HG03439 (cell line): ENCODE results near the gene SCARF2.
"Not testable (repeated sequence)": the region's sequence is repeated elsewhere in the genome, so short reads cannot be mapped to it uniquely, and the experiment has no call there.

Source experiments
- ATAC-seq: cut with Tn5 transposase; IDR thresholded peaks from one replicate; pipeline ENCODE4 v1.9.1; 2021; ENCODE audit warnings: mild to moderate bottlenecking, moderate library complexity; ENCODE audit not compliant: unreplicated experiment

Gene SCARF2

DNA sequence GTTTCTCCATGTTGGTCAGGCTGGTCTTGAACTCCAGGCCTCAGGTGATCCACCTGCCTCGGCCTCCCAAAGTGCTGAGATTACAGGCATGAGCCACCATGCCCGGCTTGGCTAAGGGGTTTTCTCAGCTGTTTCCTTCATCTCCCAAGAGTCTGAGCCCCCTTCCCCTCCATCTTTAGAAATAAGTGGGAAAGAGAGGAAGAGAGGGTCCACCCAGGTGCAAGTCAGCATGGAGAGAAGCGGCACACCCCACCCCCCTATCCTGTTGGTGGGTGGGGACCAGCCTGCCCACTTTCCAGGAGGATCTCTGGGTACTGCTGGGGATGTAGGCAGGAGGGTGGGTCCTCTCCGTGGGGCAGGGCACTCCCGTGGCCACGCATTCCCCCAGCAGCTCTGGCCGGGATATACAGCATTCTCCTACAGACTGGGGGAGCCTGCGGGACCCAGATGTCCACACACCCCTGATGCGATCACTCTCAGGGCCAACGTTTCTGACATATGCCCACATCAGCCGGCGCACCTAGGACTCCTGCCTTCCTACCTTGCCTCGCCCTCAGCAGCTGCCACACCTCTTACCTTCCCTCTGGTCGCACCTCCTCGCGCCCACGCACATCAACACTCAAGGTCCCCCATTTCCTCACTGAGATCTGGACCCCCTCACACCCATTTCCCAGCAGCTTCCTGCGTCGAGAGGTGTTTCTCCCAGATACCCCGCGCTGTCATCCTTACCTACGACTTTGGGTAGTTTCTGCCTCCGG, 8.9 kb downstream of the SCARF2 start:
- no peak for ATAC-seq

DNA sequence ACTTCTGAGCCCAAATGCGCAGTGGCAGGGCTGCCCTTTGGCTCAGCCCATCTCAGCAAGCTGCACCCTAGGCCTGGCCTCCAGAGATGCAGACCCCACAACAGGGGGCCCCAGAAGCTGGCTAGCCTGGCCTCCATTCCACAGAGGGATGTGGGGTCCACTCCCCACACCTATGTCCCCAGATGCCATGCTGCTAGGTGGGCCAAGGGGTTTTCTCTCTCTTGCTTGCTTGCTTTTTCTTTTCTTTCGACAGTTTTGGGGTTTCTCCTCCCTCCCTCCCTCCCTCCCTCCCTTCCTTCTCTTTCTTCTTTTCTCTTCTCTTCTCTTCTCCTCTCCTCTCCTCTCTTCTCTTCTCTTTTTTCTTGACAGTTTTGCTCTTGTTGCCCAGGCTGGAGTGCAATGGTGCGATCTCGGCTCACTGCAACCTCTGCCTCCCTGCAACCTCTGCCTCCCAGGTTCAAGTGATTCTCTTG, 9.6 kb downstream of the SCARF2 start:
- ATAC-seq = no peak

DNA sequence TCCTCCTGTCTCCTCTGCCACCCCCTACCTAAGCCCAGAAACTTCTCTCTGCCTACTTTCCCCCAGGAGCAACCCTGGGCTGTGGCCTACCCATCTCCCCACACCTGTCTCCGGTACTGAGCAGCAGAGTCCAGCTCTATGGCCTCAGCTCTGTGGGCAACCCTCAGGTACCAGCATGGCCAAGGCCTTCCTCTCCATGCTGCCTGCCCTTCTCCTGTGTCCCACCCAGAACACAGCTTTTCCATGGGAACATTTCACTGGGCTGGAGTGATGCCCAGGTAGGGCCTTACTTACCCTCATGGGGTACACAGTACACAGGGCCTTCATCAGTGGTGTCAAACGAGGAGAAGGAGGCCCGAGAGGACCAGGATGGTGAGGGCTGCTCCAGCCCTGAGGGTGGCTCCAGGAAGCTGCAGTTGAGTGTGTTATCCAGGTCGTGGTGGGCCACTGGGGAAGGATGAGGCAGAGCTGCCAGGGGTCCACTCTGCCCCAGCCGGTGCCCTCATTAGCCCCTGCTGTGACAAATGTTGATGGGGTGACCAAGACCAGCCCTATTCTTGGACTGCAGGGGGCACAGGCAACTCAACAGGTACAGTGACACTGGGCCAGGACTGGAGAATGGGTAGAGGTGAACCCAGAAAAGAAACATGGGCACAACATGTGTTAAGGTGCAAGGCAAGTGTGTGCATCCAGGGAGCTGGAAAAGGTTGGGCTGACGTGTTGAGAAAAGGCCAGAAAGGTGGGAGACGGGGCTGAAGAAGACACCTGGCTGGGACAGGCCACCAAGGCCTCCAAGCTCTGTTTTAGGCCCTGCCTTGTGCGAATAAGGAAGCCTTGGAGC, 10.3 kb downstream of the SCARF2 start:
- no peak for ATAC-seq

- ATAC-seq = no peak
Observed at GRCh38 chr22:20426259-20426615, 11.4 kb downstream of the SCARF2 start.

DNA sequence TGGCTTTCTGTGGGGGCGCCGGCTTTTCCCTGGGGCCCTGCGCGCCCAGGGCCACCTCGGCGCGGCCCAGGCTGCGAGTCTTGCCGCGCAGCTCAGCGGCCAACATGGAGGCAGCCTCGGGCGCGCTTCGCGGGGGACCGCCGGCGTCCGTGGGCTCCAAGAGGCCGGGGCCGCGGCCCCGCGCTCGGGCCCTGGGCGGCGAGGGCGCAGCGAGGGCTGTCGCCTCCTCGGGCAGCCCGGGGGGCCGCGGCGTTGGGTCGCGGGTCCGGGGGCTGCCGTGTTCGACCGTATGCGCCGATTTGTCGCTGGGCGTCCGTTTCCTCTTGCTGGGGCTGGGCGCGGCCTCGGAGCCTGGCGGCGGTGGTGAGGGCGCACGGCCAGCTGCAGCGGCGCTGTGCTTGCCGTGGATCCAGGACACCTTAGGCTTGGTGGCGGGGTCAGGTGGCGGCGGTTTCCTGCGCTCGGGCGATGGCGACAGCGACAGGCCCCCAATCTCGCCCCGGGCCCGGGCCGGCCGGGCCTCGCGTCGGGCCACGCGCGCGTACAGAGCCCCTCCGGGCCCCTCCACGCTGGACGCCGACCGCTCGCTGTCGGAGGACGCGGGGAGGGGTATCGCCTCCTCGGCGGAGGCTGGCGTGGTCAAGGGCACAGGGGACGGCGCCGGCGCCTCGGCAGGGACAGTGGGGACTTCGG, 11.9 kb downstream of the SCARF2 start:
- ATAC-seq = no peak

DNA sequence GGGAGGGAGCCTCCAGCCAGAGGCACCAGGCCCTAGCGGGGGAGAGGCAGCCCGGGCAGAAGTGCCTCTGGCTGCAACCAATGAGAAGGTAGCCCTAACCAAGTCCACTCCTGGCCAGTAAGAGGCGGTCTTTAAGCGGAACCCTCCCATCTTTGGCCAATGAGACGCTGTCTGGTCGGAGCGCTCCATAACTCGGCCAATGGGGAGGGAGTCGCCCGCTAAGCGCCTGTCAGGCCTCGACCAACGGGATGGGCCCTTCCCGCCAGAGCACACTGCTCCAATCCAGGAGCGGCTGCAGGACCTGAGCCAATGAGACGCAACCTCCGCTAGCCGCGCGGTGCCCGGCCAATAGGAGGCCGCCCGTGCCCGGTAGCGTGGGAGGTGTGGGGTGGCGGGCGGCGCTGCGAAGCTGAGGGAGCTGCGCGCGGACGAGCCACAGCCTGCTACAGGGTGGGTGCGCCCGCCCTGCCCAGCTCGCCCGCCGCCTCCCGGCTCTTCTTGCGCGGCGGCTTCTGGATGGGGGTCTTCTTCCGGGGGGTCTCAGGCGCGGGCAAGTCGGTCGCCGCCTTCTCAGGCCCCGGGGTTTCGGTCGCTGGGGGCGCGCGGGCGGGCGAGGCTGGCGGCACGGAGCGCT, 12.6 kb downstream of the SCARF2 start:
- ATAC-seq = no peak

DNA sequence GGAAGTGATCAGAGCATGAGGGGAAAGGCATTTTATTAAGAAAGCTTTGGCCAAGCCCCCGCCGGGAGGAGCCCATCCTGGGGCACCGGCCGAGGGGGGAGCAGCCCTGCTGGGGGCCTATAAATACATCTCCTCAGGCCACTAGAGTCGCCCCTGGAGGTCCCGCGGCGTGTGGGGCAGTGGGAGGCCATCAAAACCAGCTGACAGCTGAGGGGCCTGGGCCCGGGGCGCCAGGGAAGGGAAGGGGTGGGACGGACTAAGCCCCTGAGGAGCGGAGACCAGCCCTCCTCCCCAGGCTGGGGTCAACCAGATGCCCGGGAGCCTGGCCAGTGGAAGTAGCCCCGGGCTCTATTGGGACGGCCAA, 13.1 kb downstream of the SCARF2 start:
- no peak for ATAC-seq

GRCh38 chr22:20423906-20424551, 13.6 kb downstream of the SCARF2 start:
- ATAC-seq = no peak

DNA sequence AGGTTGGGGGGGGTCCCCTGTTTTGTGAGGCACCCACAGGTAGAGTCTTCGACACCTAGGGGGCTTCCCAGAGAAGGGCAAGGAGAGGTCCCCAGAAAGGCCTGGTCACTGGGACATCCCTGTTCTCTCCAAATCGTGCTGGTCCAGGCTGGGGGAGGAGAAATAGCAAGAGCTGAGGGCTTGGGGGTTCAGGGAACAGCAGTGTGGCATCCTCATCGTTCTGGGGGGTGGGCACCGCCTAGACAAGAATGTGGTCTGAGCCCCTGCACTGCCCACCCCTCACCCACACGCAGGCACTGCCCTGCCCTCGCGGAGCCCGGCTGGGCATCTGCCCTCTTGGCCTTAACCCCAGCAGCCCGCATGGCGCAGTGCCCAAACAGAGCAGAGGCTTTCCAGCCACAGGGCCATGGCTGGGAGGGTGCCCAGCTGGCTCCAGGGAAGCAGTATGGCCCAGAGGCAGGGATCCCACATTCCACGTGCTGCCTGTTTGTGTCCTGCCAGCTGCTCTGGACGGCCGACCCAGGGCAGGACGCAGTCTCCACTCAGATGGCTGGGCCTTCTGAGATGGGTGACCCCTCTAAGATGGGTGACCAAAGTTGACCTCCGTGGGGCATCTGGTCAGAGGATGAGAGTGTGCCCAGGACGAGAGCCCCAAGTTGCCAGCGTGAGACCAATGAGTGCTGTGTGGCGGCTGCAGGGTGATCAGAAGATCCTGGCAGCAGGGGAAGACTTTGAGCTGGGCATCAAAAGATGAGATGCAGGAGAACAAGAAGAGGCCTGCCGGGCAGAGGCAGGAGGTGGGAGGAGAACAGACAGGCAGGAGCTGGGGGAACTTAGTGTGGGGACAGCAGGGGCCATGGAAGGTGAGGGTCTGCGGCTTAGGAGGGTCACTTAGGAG, 14.4 kb downstream of the SCARF2 start:
- no peak for ATAC-seq

DNA sequence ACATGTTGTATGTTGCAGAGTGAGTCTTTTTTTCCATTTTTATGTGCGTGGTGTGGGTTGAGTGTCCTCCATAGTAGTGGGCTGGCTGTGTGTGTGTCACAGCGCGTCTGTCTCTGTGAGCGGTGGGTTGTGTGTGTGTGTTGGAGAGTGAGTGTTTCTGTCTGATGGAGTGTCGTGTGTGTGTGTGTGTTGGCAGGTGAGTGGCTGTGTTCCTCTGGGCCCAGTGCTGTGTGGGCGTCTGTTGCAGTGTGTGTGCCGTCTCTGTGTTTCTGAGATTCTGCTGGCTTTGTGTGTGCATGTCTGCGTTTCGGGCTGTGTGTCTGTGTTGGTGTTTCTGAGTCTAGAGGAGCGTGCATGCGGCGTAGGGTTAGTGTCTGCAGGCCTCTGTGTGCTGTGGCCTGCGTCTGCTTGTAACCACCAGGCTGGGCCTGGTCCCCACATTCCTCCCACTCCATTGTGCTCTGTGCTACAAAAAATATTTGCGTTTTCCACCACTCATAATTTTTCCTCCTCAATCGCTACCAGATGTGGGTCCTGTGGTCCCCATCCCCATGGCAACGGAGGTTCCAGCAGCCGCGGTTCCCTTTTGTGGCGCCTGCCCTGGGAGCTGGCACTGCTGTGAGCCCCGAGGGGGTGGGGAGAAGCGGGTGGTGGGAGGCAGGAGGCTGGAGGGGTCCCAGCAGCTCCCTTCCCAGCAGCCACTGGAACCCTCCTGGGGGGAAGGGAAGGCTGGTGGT, 15.2 kb downstream of the SCARF2 start:
- no peak for ATAC-seq

DNA sequence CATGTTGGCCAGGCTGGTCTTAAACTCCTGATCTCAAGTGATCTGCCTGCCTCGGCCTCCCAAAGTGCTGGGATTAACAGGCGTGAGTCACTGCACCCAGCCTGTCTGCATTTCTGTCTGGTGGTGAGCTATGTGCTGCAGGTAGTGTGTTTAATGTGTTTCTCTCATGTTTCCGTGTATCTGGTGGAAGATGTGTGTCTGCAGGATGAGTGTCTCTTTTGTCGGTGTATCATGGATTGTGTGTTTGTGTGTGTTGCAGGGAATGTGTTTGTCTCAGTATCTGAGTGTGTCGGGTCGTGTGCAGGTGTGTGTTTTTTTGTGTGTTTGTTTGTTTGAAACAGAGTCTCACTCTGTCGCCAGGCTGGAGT, 16.1 kb downstream of the SCARF2 start:
- no peak for ATAC-seq

- ATAC-seq = no peak
Observed at GRCh38 chr22:20420157-20420842, 17.3 kb downstream of the SCARF2 start.

DNA sequence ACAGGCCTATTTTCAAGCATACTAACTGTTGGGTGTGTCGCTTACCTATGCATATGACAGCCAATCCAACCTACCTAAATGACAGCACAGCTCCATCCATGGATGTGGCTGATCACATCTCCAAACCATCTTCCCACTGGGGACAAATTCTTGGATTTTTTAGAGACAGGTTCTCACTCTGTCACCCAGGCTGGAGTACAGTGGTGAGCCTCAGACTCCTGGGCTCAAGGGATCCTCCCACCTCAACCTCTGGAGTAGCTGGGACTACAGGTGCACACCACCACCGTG, 18.0 kb downstream of the SCARF2 start:
- no peak for ATAC-seq

GRCh38 chr22:20418211-20418788, 19.3 kb downstream of the SCARF2 start:
- ATAC-seq = no peak

GRCh38 chr22:20415699-20416098, 21.9 kb downstream of the SCARF2 start:
- not testable (repeated sequence) for ATAC-seq

DNA sequence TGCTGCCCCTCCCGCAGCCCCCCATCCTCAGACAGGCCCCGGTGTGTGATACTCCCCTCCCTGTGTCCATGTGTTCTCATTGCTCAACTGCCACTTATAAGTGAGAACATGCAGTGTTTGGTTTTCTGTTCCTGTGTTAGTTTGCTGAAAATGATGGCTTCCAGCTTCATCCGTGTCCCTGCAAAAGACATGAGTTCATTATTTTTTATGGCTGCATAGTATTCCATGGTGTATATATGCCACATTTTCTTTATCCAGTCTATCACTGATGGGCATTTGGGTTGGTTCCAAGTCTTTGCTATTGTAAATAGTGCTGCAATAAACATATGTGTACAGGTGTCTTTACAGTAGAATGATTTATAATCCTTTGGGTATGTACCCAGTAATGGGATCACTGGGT, 22.4 kb downstream of the SCARF2 start:
- not testable (repeated sequence) for ATAC-seq

DNA sequence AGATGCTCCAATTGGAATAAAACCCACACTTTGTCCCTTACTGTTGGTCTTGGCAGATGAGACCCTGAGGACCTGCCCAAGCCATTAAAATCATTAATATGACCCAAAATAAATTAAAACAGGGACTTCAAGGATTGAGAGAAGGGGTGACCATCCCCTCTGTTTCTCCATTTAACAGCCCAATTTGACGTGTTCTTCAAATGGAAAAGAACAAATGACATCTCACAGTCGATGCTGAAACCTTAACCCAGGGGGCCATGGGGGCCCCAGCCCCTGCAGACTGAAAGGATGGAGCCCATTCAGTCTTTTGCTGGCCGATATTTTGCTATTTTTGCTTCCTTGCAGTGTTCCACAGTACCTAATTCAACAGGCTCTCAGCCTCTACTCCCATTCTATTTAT, 23.2 kb downstream of the SCARF2 start:
- no peak for ATAC-seq

DNA sequence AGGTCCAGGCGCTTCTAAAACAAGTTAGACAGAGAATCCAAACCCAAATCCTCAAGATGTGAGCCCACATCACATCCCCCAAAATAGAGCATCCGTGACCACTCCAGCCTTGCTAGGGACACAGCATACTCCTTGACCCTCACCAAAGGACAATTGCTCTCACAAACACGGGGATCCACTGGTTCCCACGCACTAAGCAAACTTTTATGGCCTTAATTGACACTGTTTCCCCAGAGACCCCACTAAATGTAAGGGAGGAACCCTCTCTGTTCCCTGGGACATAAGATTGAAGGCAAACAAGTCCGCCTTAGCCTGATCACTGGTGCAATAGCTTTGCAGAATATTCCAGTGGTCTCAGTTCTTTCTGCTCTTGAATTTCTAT, 23.6 kb downstream of the SCARF2 start:
- no peak for ATAC-seq
